ENCODE results near the gene MEGF6.

MEGF6 gene

GRCh38 chr1:3571263-3571662, 40.0 kb downstream of the MEGF6 start:
- Histone ChIP-seq H3K9me3 (ENCODE audit: severe bottlenecking) (no peaks in the 10 kb centered on the region), H3K4me1 (ENCODE audit: insufficient read depth, poor library complexity, severe bottlenecking) (no peaks in the 10 kb centered on the region), H3K27ac (ENCODE audit: poor library complexity, severe bottlenecking) (no peak overlapping the region), H3K36me3 (ENCODE audit: low read depth) (no peaks in the 10 kb centered on the region), H3K27me3 (ENCODE audit: insufficient read depth, poor library complexity, severe bottlenecking) (no peaks in the 10 kb centered on the region), H3K4me3 (ENCODE audit: severe bottlenecking) (no peak overlapping the region)
- DNase-seq (ENCODE audit: low spot score) (no peak), ATAC-seq (ENCODE audit: low read depth) (no peak)
- no peak for TF ChIP-seq CTCF (IDR thresholded peaks at IDR 0.05; ENCODE audit: poor library complexity, severe bottlenecking)

- no peak overlapping the region for H3K27ac ChIP-seq (ENCODE audit: poor library complexity, severe bottlenecking)
- no peaks in the 10 kb centered on the region for H3K27me3 ChIP-seq (ENCODE audit: insufficient read depth, poor library complexity, severe bottlenecking)
- no peak for TF ChIP-seq CTCF (IDR thresholded peaks at IDR 0.05; ENCODE audit: poor library complexity, severe bottlenecking)
- ATAC-seq (ENCODE audit: low read depth) (no peak), DNase-seq (ENCODE audit: low spot score) (no peak)
- H3K4me3 ChIP-seq (ENCODE audit: severe bottlenecking), result no peak overlapping the region
- H3K36me3 ChIP-seq (ENCODE audit: low read depth), result no peaks in the 10 kb centered on the region
- H3K4me1 ChIP-seq (ENCODE audit: insufficient read depth, poor library complexity, severe bottlenecking), result no peaks in the 10 kb centered on the region
- no peaks in the 10 kb centered on the region for H3K9me3 ChIP-seq (ENCODE audit: severe bottlenecking)
Measured at GRCh38 chr1:3570066-3570986, 41.0 kb downstream of the MEGF6 start.

DNA sequence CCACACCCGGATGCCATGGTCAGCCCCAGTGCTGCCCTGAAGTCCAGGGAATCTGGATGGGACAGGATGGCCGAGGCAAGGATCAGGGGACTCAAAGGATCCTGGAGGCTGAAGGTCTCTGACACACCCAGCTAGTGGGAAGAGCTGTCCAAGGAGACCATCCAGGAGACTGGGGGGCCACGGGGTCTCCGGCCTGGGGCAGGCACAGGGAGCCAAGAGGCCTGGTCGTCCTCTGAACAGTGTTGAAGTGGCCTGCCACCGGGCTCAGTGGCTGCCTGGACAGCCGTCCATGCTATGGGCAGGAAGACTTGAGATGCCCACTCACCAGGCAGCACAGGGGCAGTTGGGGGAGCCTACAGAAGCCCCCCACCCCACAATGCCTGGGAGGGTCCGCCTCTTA, 41.9 kb downstream of the MEGF6 start:
- DNase-seq (ENCODE audit: low spot score), result no peak
- no peaks in the 10 kb centered on the region for H3K4me1 ChIP-seq (ENCODE audit: insufficient read depth, poor library complexity, severe bottlenecking)
- H3K36me3 ChIP-seq (ENCODE audit: low read depth), result no peaks in the 10 kb centered on the region
- no peak overlapping the region for H3K4me3 ChIP-seq (ENCODE audit: severe bottlenecking)
- no peak for ATAC-seq (ENCODE audit: low read depth)
- H3K9me3 ChIP-seq (ENCODE audit: severe bottlenecking), result no peaks in the 10 kb centered on the region
- H3K27ac ChIP-seq (ENCODE audit: poor library complexity, severe bottlenecking), result no peak overlapping the region
- TF ChIP-seq CTCF (IDR thresholded peaks at IDR 0.05; ENCODE audit: poor library complexity, severe bottlenecking), result no peak
- H3K27me3 ChIP-seq (ENCODE audit: insufficient read depth, poor library complexity, severe bottlenecking), result no peaks in the 10 kb centered on the region

- Histone ChIP-seq H3K27me3 (ENCODE audit: insufficient read depth, poor library complexity, severe bottlenecking) (no peaks in the 10 kb centered on the region), H3K4me3 (ENCODE audit: severe bottlenecking) (no peak overlapping the region), H3K9me3 (ENCODE audit: severe bottlenecking) (no peaks in the 10 kb centered on the region), H3K27ac (ENCODE audit: poor library complexity, severe bottlenecking) (no peak overlapping the region), H3K36me3 (ENCODE audit: low read depth) (no peaks in the 10 kb centered on the region), H3K4me1 (ENCODE audit: insufficient read depth, poor library complexity, severe bottlenecking) (no peaks in the 10 kb centered on the region)
- ATAC-seq (ENCODE audit: low read depth), result no peak
- TF ChIP-seq CTCF (IDR thresholded peaks at IDR 0.05; ENCODE audit: poor library complexity, severe bottlenecking), result no peak
- no peak for DNase-seq (ENCODE audit: low spot score)
Measured at GRCh38 chr1:3568815-3569435, 42.4 kb downstream of the MEGF6 start.
